ENCODE results near the gene NCOA6. TPM values are rescaled to one million over a fixed set of nuclear protein-coding genes. Genes with fewer than 3 reads are reported as not detected.

Gene NCOA6
- polyA plus RNA-seq, 1 of the 3 experiments (the other 2 are of a cell fraction): 14.5 TPM

- no peak for TF ChIP-seq TEAD4 (IDR thresholded peaks at IDR 0.05; ENCODE audit: borderline replicate concordance, insufficient read depth)
- peak; percentile 56; the same call in 1 of the 2 replicates for TF ChIP-seq ELF1 (IDR thresholded peaks at IDR 0.05)
- peak; percentile 68 for TF ChIP-seq TCF12 (IDR thresholded peaks at IDR 0.05)
- peak; percentile 52; the same call in 1 of the 2 replicates for TF ChIP-seq YY1 (IDR thresholded peaks at IDR 0.05; ENCODE audit: low read depth)
- no peak; the same call in 1 of the 2 replicates for TF ChIP-seq RXRA (IDR thresholded peaks at IDR 0.05; ENCODE audit: borderline replicate concordance, low read depth)
- TF ChIP-seq MXI1 (IDR thresholded peaks at IDR 0.05; ENCODE audit: low read depth, low read length): peak; percentile 39; the same call in 1 of the 2 replicates
- no peak for TF ChIP-seq FOXJ3 (CRISPR knock-in tag; IDR thresholded peaks at IDR 0.05)
- no peak for TF ChIP-seq ZBTB33 (IDR thresholded peaks at IDR 0.05; ENCODE audit: borderline replicate concordance, low read depth)
- peak; percentile 45 for TF ChIP-seq RAD21 (IDR thresholded peaks at IDR 0.05; ENCODE audit: low read length)
- no peak for TF ChIP-seq USF2 (IDR thresholded peaks at IDR 0.05; ENCODE audit: borderline replicate concordance, low read depth, low read length)
- no peak for TF ChIP-seq FOSL2 (IDR thresholded peaks at IDR 0.05; ENCODE audit: borderline replicate concordance, low read depth)
- TF ChIP-seq RFX5 (IDR thresholded peaks at IDR 0.05; ENCODE audit: low read length): no peak
- TF ChIP-seq CHD2 (IDR thresholded peaks at IDR 0.05; ENCODE audit: low read length, partially characterized antibody): no peak
- TF ChIP-seq TAF1 (IDR thresholded peaks at IDR 0.05; ENCODE audit: borderline replicate concordance, low read depth, low read length): 0 out of 2 replicates have a peak, but pooled peaks have one; percentile 28
- TF ChIP-seq RCOR1 (IDR thresholded peaks at IDR 0.05; ENCODE audit: low read length): no peak
- TF ChIP-seq IRF3 (IDR thresholded peaks at IDR 0.05; ENCODE audit: low read depth, low read length): no peak
- peak; percentile 9; the same call in 1 of the 2 replicates for TF ChIP-seq SMC3 (IDR thresholded peaks at IDR 0.05; ENCODE audit: low read depth, low read length)
- no peak for TF ChIP-seq NRF1 (IDR thresholded peaks at IDR 0.05; ENCODE audit: low read depth, low read length)
- 0 out of 2 replicates have a peak, but pooled peaks have one; percentile 22 for TF ChIP-seq GATA2 (CRISPR knock-in tag; IDR thresholded peaks at IDR 0.05)
- peak; percentile 69; the same call in 1 of the 2 replicates for TF ChIP-seq SIN3A (IDR thresholded peaks at IDR 0.05; ENCODE audit: borderline replicate concordance, low read depth, low read length)
- TF ChIP-seq JUND (IDR thresholded peaks at IDR 0.05): no peak
- no peak for TF ChIP-seq MEF2A (IDR thresholded peaks at IDR 0.05; ENCODE audit: borderline replicate concordance, low read depth)
Observed at GRCh38 chr20:34872622-34873224, 47.3 kb upstream of the NCOA6 start, which contains the start of gene GGT7 (continued).
